Measurements from ENCODE around the gene FBLN1.
"Not testable (repeated sequence)": the region's sequence is repeated elsewhere in the genome, so short reads cannot be mapped to it uniquely, and the experiment has no call there.

The FBLN1 gene

DNA sequence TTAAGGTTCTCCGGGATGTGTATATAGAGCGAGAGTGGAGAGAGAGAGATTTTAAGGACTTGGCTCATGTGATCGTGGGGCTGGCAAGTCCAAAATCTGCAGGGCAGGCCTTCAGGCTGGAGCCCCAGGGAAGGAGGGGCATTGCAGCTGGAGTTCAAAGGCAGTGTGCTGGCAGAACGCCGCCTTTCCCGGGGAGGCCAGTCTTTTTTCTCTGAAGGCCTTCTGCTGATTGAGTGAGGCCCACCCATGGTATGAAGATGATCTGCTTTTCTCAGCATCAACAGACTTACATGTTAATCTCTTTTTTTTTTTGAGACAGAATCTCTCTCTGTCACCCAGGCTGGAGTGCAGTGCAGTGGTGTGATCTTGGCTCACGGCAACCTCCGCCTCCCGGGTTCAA, 25.4 kb downstream of the FBLN1 start:
- Histone ChIP-seq H3K27ac (ENCODE audit: low read length) (no peak overlapping the region), H3K4me1 (ENCODE audit: control insufficient read depth, insufficient read depth, low read length) (peaks cover 46% of the 10 kb centered on the region), H3K36me3 (ENCODE audit: control insufficient read depth in 2 of 2, insufficient read depth in 2 of 2, low read length in 2 of 2) (no peaks in the 10 kb centered on the region)

DNA sequence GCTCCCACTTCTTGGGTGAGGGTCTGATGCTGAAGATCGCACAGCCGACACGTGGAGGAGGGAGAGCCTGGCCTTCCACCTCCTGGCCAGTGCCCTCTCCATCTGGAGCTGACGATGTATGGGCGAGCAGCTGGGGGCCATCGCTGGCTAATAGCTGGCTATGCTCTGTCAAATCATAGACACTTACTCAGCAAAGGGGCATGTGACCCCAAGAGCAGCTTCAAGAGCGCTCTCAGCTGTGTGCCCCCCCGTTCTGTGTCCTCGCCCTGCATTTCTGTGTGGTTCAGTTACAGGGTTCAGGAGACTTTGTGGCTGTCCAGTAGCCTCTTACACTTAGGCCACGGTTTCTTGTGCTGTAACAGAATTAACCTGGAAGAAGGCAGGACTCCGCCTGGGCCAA, 26.4 kb downstream of the FBLN1 start:
- Histone ChIP-seq H3K27me3 (ENCODE audit: control insufficient read depth in 1 of 2, insufficient read depth in 2 of 2, low read length in 2 of 2) (no peaks in the 10 kb centered on the region), H3K4me3 (ENCODE audit: low read length in 2 of 2) (no peak overlapping the region), H3K4me1 (ENCODE audit: control insufficient read depth, insufficient read depth, low read length) (peaks cover 53% of the 10 kb centered on the region), H3K27ac (ENCODE audit: low read length) (no peak overlapping the region), H3K36me3 (ENCODE audit: control insufficient read depth in 2 of 2, insufficient read depth in 2 of 2, low read length in 2 of 2) (no peaks in the 10 kb centered on the region), H3K9me3 (ENCODE audit: control insufficient read depth in 2 of 2, low read length in 2 of 2) (no peaks in the 10 kb centered on the region), H3K9ac (ENCODE audit: low read length in 2 of 2) (no peak overlapping the region)

More for the DNA sequence above, 25.4 kb downstream of the FBLN1 start:
- Histone ChIP-seq H3K9ac (ENCODE audit: low read length in 2 of 2) (no peak overlapping the region), H3K4me3 (ENCODE audit: low read length in 2 of 2) (no peak overlapping the region), H3K27me3 (ENCODE audit: control insufficient read depth in 1 of 2, insufficient read depth in 2 of 2, low read length in 2 of 2) (no peaks in the 10 kb centered on the region), H3K9me3 (ENCODE audit: control insufficient read depth in 2 of 2, low read length in 2 of 2) (no peaks in the 10 kb centered on the region)

DNA sequence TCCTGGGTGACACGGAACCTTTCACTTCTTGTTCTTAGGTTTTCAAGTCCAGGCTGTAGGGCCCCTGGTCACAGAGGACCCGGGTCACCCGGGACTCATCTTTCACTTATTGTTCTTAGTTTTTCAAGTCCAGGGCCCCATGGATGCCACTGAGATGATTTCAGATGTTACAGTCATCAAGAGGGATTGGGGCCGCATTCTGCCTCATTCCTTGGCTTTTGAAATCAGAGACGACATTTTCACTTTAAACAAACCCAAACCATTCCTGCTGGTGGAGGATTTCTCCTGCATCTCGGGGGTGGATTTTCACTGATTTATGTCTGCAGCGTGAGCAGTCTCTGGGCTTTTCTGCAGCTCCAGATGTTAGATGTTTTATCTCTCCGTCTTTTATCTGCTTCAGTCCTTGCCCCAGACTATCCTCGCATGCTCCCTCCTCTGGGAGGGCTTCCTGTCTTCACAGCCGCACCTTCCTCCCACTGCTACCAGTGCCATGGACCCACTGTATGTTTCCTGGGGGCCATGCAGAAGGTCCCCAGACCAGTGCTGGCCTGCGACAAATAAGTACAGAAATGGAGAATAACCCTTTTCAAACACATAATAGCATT, 27.4 kb downstream of the FBLN1 start:
- H3K4me3 ChIP-seq (ENCODE audit: low read length in 2 of 2) = no peak overlapping the region
- no peaks in the 10 kb centered on the region for H3K9me3 ChIP-seq (ENCODE audit: control insufficient read depth in 2 of 2, low read length in 2 of 2)
- no peaks in the 10 kb centered on the region for H3K36me3 ChIP-seq (ENCODE audit: control insufficient read depth in 2 of 2, insufficient read depth in 2 of 2, low read length in 2 of 2)
- no peak overlapping the region for H3K27ac ChIP-seq (ENCODE audit: low read length)
- peaks cover 58% of the 10 kb centered on the region for H3K4me1 ChIP-seq (ENCODE audit: control insufficient read depth, insufficient read depth, low read length)
- H3K27me3 ChIP-seq (ENCODE audit: control insufficient read depth in 1 of 2, insufficient read depth in 2 of 2, low read length in 2 of 2) = no peaks in the 10 kb centered on the region
- no peak overlapping the region for H3K9ac ChIP-seq (ENCODE audit: low read length in 2 of 2)

DNA sequence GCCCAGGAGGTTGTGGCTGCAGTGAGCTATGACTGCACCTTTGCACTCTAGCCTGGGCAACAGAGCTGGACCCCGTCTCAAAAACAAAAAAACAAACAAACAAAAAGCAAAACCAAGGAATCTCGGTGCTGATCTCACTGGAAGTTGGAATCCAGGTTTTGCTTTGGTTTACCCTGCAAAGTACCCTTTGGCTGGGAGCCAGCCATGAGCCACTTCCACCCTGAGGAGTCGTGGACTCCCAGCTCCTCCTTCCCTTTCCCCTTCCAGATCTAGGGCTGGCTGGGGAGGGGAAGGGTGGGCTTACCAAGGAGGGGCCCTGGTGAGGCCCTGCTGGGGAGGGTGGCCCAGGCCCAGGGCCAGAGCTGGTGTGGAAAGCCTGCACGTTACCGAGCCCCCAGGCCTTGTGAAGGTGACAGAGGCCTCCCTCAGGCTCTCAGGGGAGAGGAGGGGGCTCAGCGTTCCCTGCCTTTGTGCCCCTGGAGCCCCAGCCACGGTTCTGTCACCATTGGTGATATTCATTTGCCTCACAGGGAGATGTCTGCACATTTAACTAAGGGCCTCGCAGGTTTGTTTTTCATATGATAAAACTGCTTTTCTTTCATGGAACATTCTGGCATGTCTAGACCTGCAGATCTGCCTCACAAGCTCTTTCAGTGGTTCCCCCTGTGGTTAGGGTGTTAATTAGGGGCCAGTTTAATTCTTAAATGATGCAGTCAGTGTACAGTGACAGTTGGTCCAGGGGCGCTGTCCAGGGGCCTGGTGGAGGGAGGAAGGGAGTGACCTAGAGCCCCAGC, 29.0 kb downstream of the FBLN1 start:
- no peak overlapping the region for H3K4me3 ChIP-seq (ENCODE audit: low read length in 2 of 2)
- H3K27ac ChIP-seq (ENCODE audit: low read length) = no peak overlapping the region
- peaks cover 51% of the 10 kb centered on the region for H3K4me1 ChIP-seq (ENCODE audit: control insufficient read depth, insufficient read depth, low read length)
- H3K27me3 ChIP-seq (ENCODE audit: control insufficient read depth in 1 of 2, insufficient read depth in 2 of 2, low read length in 2 of 2) = no peaks in the 10 kb centered on the region
- no peaks in the 10 kb centered on the region for H3K36me3 ChIP-seq (ENCODE audit: control insufficient read depth in 2 of 2, insufficient read depth in 2 of 2, low read length in 2 of 2)
- no peak overlapping the region for H3K9ac ChIP-seq (ENCODE audit: low read length in 2 of 2)
- no peaks in the 10 kb centered on the region for H3K9me3 ChIP-seq (ENCODE audit: control insufficient read depth in 2 of 2, low read length in 2 of 2)

DNA sequence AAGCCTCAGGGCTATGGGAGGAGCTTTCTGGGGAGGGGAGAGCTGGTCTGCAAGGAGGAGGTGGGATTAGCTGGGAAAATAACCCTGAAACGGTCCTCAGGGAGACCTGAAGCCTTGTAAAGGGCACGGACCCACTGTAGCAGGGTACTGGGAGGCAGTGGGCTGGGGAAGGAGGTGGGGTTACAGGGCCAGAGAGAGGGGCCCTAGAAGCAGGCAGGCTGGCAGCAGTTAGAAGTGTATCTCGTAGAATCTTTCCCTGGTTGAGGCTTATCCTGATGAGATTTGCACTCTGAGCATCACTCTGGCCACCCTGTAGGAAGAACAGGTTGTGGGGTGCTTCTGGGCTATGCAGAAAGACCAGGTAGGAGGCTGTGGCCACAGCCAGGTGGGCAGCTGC, 29.6 kb downstream of the FBLN1 start:
- Histone ChIP-seq H3K9ac (ENCODE audit: low read length in 2 of 2) (no peak overlapping the region), H3K27ac (ENCODE audit: low read length) (no peak overlapping the region), H3K4me3 (ENCODE audit: low read length in 2 of 2) (no peak overlapping the region), H3K36me3 (ENCODE audit: control insufficient read depth in 2 of 2, insufficient read depth in 2 of 2, low read length in 2 of 2) (no peaks in the 10 kb centered on the region), H3K4me1 (ENCODE audit: control insufficient read depth, insufficient read depth, low read length) (peaks cover 50% of the 10 kb centered on the region), H3K9me3 (ENCODE audit: control insufficient read depth in 2 of 2, low read length in 2 of 2) (no peaks in the 10 kb centered on the region), H3K27me3 (ENCODE audit: control insufficient read depth in 1 of 2, insufficient read depth in 2 of 2, low read length in 2 of 2) (no peaks in the 10 kb centered on the region)

DNA sequence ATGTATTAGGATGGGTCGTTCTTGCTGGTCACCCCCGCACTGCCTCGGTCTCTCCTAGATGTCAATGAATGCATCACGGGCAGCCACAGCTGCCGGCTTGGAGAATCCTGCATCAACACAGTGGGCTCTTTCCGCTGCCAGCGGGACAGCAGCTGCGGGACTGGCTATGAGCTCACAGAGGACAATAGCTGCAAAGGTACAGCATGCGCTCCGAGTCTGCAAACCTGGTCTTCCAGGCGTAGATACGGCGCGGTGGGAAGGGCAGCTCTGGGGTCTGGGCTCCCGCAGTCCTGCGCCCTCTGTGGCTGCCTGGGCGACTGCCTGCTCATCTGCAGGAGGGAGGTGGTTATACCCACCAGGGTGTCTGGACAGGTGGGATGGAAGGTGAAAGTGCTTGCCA, 31.0 kb downstream of the FBLN1 start:
- peaks cover 58% of the 10 kb centered on the region for H3K4me1 ChIP-seq (ENCODE audit: control insufficient read depth, insufficient read depth, low read length)
- H3K36me3 ChIP-seq (ENCODE audit: control insufficient read depth in 2 of 2, insufficient read depth in 2 of 2, low read length in 2 of 2) = no peaks in the 10 kb centered on the region
- H3K9ac ChIP-seq (ENCODE audit: low read length in 2 of 2) = no peak overlapping the region

DNA sequence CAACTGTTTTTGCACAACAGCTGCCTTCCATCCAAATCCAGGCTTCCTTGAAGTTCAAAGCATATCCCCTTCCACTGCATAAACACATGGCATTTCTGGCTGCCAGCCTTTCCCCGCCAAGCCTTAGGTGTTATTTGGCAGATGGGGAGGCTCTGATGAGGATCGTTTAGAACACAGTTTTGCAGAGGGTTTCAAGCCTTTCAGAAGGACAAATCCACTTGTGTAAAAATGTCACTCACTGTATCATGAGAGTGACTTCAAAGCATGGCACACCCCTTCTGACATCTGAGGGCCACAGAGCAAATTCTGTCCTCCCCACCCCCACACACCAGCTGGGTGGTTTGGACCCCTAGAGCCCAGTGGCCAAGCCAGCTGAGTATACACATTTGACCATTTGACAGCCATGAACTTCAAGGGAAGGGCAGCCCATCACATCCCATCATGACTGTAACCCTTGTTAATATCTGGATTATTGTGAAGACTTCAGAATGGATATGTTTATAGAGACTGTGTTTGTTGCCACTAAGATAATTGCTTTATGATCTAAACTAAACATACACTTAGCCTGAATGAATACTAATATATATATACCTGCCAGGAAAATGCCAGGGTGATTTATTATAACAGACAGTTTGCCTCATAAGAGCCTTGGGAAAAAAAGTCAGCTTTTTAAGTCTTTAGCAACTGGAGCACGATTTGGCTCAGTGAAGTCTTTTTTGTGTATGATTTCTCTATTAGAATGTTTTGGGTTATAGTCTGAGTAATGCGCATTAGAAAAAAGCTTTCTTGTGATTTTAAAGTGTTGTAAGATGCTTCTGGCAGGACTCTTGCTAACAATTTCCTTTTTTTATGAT, 31.9 kb downstream of the FBLN1 start:
- peak overlapping the region; percentile 55 for H3K27ac ChIP-seq (ENCODE audit: low read length)
- H3K4me3 ChIP-seq (ENCODE audit: low read length in 2 of 2) = no peak overlapping the region
- H3K36me3 ChIP-seq (ENCODE audit: control insufficient read depth in 2 of 2, insufficient read depth in 2 of 2, low read length in 2 of 2) = no peaks in the 10 kb centered on the region
- H3K27me3 ChIP-seq (ENCODE audit: control insufficient read depth in 1 of 2, insufficient read depth in 2 of 2, low read length in 2 of 2) = no peaks in the 10 kb centered on the region
- H3K9me3 ChIP-seq (ENCODE audit: control insufficient read depth in 2 of 2, low read length in 2 of 2) = no peaks in the 10 kb centered on the region
- H3K4me1 ChIP-seq (ENCODE audit: control insufficient read depth, insufficient read depth, low read length) = peaks cover 57% of the 10 kb centered on the region
- H3K9ac ChIP-seq (ENCODE audit: low read length in 2 of 2) = no peak overlapping the region

More for the DNA sequence above, 31.0 kb downstream of the FBLN1 start:
- Histone ChIP-seq H3K27ac (ENCODE audit: low read length) (no peak overlapping the region), H3K4me3 (ENCODE audit: low read length in 2 of 2) (no peak overlapping the region), H3K9me3 (ENCODE audit: control insufficient read depth in 2 of 2, low read length in 2 of 2) (no peaks in the 10 kb centered on the region), H3K27me3 (ENCODE audit: control insufficient read depth in 1 of 2, insufficient read depth in 2 of 2, low read length in 2 of 2) (no peaks in the 10 kb centered on the region)

DNA sequence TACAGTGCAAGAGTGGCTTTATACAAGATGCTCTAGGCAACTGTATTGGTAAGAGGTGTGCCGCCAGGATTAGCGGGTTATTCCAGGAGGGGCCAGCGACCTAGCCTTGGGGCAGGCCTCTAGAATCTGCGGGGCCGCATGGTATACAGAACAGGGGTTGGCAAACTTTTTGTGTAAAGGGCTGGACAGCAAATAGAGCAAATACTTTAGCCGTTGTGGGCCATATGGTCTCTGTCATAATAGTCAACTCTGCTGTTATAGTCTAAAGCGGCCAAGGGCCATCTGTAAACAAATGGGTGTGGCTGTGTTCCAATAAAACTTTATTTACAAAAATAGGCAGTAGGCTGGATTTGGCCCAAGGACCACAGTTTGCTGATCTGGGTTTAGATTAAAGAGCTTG, 32.6 kb downstream of the FBLN1 start:
- Histone ChIP-seq H3K4me1 (ENCODE audit: control insufficient read depth, insufficient read depth, low read length) (peaks cover 59% of the 10 kb centered on the region), H3K36me3 (ENCODE audit: control insufficient read depth in 2 of 2, insufficient read depth in 2 of 2, low read length in 2 of 2) (no peaks in the 10 kb centered on the region), H3K4me3 (ENCODE audit: low read length in 2 of 2) (no peak overlapping the region), H3K27ac (ENCODE audit: low read length) (peak overlapping the region; percentile 50), H3K27me3 (ENCODE audit: control insufficient read depth in 1 of 2, insufficient read depth in 2 of 2, low read length in 2 of 2) (no peaks in the 10 kb centered on the region), H3K9ac (ENCODE audit: low read length in 2 of 2) (no peak overlapping the region), H3K9me3 (ENCODE audit: control insufficient read depth in 2 of 2, low read length in 2 of 2) (no peaks in the 10 kb centered on the region)

DNA sequence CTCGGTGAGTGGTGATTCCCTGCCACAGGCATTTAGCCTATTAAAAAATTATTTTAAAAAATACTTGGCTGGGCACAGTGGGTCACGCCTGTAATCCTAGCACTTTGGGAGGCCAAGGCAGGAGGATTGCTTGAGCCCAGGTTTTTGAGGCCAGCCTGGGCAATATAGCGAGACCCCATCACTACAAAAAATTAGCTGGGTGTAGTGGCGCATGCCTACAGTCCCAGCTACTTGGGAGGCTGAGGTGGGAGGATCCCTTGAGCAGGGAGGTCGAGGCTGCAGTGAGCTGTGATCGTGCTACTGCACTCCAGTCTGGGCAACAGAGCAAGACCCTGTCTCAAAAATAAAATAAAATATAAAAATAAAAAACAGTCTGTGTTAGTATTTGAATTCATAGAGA, 33.2 kb downstream of the FBLN1 start:
- not testable (repeated sequence) for H3K27me3 ChIP-seq (ENCODE audit: control insufficient read depth in 1 of 2, insufficient read depth in 2 of 2, low read length in 2 of 2); H3K9ac ChIP-seq (ENCODE audit: low read length in 2 of 2)
- H3K27ac ChIP-seq (ENCODE audit: low read length) = peak overlapping the region; percentile 50

DNA sequence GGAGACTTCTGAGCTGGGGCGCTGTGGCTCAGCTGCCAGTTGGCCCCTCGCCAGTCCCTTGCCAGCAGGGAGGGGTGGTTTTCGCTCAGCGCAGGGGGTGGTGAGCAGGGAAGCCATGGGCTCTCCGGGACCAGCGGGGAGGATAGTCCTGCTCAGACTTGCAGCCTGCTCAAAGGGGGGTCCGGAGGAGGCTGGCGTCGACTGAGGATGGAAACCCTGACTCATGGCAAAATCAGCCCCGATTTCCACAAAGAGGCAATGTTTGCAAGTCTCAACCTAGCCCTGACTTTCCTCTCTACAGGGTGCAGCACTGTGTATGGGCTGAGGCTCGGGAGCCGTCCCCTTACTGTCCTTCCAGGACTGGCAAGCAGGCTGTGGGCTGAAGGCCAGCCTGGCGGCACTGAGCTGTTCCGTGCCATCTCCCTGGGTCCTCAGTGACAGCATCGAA, 35.1 kb downstream of the FBLN1 start:
- H3K27me3 ChIP-seq (ENCODE audit: control insufficient read depth in 1 of 2, insufficient read depth in 2 of 2, low read length in 2 of 2) = no peaks in the 10 kb centered on the region
- peak overlapping the region; percentile 74 for H3K27ac ChIP-seq (ENCODE audit: low read length)
- peaks cover 0 to 6% of the 10 kb centered on the region in 2 donors for H3K36me3 ChIP-seq (ENCODE audit: control insufficient read depth in 2 of 2, insufficient read depth in 2 of 2, low read length in 2 of 2)
- peaks cover 47% of the 10 kb centered on the region for H3K4me1 ChIP-seq (ENCODE audit: control insufficient read depth, insufficient read depth, low read length)
- peak overlapping the region in 1 of 2 donors; percentile 21 for H3K9ac ChIP-seq (ENCODE audit: low read length in 2 of 2)
- H3K9me3 ChIP-seq (ENCODE audit: control insufficient read depth in 2 of 2, low read length in 2 of 2) = no peaks in the 10 kb centered on the region
- peak overlapping the region; percentile 51 to 67 for H3K4me3 ChIP-seq (ENCODE audit: low read length in 2 of 2)

More for the DNA sequence above, 33.2 kb downstream of the FBLN1 start:
- H3K4me1 ChIP-seq (ENCODE audit: control insufficient read depth, insufficient read depth, low read length) = peaks cover 59% of the 10 kb centered on the region
- not testable (repeated sequence) for H3K36me3 ChIP-seq (ENCODE audit: control insufficient read depth in 2 of 2, insufficient read depth in 2 of 2, low read length in 2 of 2); H3K9me3 ChIP-seq (ENCODE audit: control insufficient read depth in 2 of 2, low read length in 2 of 2); H3K4me3 ChIP-seq (ENCODE audit: low read length in 2 of 2)
